Neuron (in vitro differentiated cells): ENCODE data around the gene RAB22A.
"Not testable (repeated sequence)": the region's sequence is repeated elsewhere in the genome, so short reads cannot be mapped to it uniquely, and the experiment has no call there.

ENCODE experiments used
- H2AFZ ChIP-seq: one replicate; pipeline ENCODE4 v1.6.1; 2013; ENCODE audit warnings: low read depth, mild to moderate bottlenecking, inconsistent platforms, low read length, moderate library complexity
- H3K27me3 ChIP-seq: one replicate; pipeline ENCODE4 v1.6.1; 2013; ENCODE audit warnings: low read length; ENCODE audit not compliant: insufficient read depth
- H3K36me3 ChIP-seq: one replicate; pipeline ENCODE4 v1.6.1; 2013; ENCODE audit warnings: low read length; ENCODE audit not compliant: insufficient read depth
- H3K4me1 ChIP-seq: one replicate; pipeline ENCODE4 v1.6.1; 2013; ENCODE audit warnings: low read length; ENCODE audit not compliant: insufficient read depth
- H3K4me3 ChIP-seq: 2 replicates; pipeline ENCODE4 v1.5.1; 2013; ENCODE audit warnings: mild to moderate bottlenecking, low read length, moderate library complexity
- H3K9me3 ChIP-seq: one replicate; pipeline ENCODE4 v1.6.1; 2013; ENCODE audit warnings: low read length

Gene RAB22A

DNA sequence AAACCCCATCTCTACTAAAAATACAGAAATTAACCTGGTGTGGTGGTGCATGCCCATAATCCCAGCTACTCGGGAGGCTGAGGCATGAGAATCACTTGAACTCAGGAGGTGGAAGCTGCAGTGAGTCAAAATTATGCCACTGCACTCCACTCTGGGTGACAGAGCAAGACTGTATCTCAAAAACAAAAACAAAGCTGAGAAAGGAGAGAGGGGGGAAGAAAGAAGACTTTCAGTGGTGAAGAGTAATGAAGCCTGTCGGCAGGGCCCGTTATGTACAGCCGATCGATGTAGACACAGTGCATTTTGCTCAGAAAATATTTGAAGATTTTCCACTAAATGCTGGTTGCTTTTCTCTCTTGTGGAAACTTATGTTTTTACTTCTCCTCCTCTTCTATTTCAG, 93.3 kb downstream of the RAB22A start:
- Histone ChIP-seq H3K4me1 (no peaks in the 10 kb centered on the region), H3K4me3 (no peak overlapping the region), H3K9me3 (peaks cover 4% of the 10 kb centered on the region), H2AFZ (no peak overlapping the region), H3K36me3 (peaks cover under 1% of the 10 kb centered on the region), H3K27me3 (no peaks in the 10 kb centered on the region)

DNA sequence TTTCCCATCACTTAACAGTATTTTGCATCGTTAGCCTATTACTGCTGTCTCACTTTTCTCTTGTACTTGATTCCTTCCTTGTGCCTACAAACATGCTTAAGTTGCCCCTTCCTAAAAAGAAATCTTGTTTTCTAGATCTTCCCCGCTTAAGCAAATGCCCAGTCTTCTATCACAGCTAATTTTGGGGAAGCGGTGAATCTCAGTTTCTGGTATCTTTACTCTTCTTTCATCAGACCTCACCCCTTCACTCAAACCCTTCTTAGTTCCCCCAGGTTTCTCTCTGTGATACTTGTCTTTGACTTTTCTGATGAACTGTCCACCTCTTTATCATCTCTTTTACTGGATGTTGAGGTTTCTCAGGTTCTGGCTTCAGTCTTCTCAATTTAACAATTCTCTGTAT, 93.8 kb downstream of the RAB22A start:
- peaks cover 4% of the 10 kb centered on the region for H3K9me3 ChIP-seq
- no peak overlapping the region for H2AFZ ChIP-seq
- H3K4me1 ChIP-seq: no peaks in the 10 kb centered on the region
- H3K27me3 ChIP-seq: no peaks in the 10 kb centered on the region
- H3K4me3 ChIP-seq: no peak overlapping the region
- no peaks in the 10 kb centered on the region for H3K36me3 ChIP-seq

GRCh38 chr20:58405504-58406291, 96.2 kb downstream of the RAB22A start:
- H3K27me3 ChIP-seq: no peaks in the 10 kb centered on the region
- no peaks in the 10 kb centered on the region for H3K9me3 ChIP-seq
- peaks cover 3% of the 10 kb centered on the region for H3K4me1 ChIP-seq
- H3K4me3 ChIP-seq: no peak overlapping the region
- H3K36me3 ChIP-seq: no peaks in the 10 kb centered on the region
- no peak overlapping the region for H2AFZ ChIP-seq

- H3K4me3 ChIP-seq: no peak overlapping the region
- peaks cover 3% of the 10 kb centered on the region for H3K4me1 ChIP-seq
- no peaks in the 10 kb centered on the region for H3K9me3 ChIP-seq
- no peaks in the 10 kb centered on the region for H3K36me3 ChIP-seq
- no peaks in the 10 kb centered on the region for H3K27me3 ChIP-seq
- H2AFZ ChIP-seq: no peak overlapping the region
These were observed 97.0 kb downstream of the RAB22A start for GRCh38 chr20:58406422-58407001.

GRCh38 chr20:58407201-58407873, 97.8 kb downstream of the RAB22A start:
- Histone ChIP-seq H2AFZ (no peak overlapping the region), H3K4me3 (no peak overlapping the region), H3K9me3 (no peaks in the 10 kb centered on the region), H3K36me3 (no peaks in the 10 kb centered on the region), H3K27me3 (no peaks in the 10 kb centered on the region), H3K4me1 (peaks cover 3% of the 10 kb centered on the region)

DNA sequence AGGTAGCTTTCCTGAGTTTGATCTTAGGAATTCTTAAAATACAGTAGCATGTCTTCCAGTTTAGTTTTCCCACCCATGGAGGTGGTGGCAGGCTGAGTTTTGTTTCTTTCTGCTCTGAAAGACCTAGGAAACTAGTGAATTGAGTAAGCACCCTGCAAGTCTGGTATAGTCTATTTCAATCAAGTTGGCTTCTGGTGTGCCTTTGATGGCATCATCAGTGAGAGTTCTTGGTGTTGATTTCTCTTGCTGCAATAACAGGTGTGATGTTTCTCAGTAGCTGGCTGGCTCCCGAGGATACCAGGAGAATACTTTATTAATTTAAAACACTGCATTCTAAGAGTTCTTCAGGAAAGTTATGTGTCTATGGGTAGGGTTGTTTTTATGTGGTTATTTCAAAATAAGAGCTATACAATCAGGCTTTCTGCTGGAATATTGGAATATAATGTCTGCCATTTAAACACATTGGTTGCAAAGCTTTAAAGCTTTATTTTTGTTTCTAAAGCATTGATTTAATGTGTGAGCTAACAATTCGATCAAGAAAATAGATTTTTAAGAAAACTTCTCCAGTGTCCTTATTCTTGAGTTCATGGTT, 98.5 kb downstream of the RAB22A start:
- Histone ChIP-seq H3K4me1 (peaks cover 3% of the 10 kb centered on the region), H3K9me3 (no peaks in the 10 kb centered on the region), H3K27me3 (no peaks in the 10 kb centered on the region), H2AFZ (no peak overlapping the region), H3K4me3 (no peak overlapping the region), H3K36me3 (no peaks in the 10 kb centered on the region)

DNA sequence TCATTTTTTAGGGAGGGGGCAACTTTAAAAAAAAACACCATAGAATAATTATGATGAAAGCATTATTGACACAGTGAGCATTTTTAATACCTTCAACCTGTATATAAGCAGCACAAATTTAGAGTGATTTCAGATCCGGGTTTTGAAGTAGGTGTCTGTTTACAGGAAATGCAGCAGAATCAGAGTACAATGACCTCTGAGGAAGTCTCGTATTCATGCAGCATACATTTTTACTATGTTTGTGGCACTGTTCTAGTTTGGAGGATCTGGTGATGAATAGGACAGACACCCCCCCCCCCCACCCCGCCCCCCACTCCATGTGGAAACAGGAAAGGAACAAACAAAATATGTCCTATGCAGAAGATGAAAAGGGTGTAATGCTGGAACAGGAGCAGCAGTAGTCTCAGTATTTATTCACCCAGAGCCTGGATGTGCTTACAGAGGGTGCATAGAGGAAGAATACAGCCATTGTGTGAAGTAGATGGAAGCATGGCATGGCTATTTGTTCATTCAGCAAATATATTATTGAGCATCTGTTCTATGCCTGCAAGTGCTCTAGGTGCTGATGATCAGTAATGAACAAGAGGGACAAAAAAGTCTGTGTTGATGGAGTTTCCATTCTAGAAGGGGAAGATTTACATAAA, 99.2 kb downstream of the RAB22A start:
- H3K4me1 ChIP-seq: peaks cover 3% of the 10 kb centered on the region
- H3K27me3 ChIP-seq: no peaks in the 10 kb centered on the region
- no peak overlapping the region for H2AFZ ChIP-seq
- no peaks in the 10 kb centered on the region for H3K36me3 ChIP-seq
- H3K4me3 ChIP-seq: no peak overlapping the region
- no peaks in the 10 kb centered on the region for H3K9me3 ChIP-seq

- not testable (repeated sequence) for H3K4me1 ChIP-seq, H3K4me3 ChIP-seq, H2AFZ ChIP-seq, H3K27me3 ChIP-seq, H3K9me3 ChIP-seq
- peaks cover 14% of the 10 kb centered on the region for H3K36me3 ChIP-seq
These were observed 104.7 kb downstream of the RAB22A start for GRCh38 chr20:58414216-58414615.

GRCh38 chr20:58414786-58415185, 105.3 kb downstream of the RAB22A start:
- H3K27me3 ChIP-seq, H3K4me1 ChIP-seq: not testable (repeated sequence)
- H3K36me3 ChIP-seq: peaks cover 19% of the 10 kb centered on the region

GRCh38 chr20:58416057-58416456, 106.5 kb downstream of the RAB22A start:
- H3K9me3 ChIP-seq: peaks cover 4% of the 10 kb centered on the region

More at GRCh38 chr20:58414786-58415185, 105.3 kb downstream of the RAB22A start:
- H3K4me3 ChIP-seq, H2AFZ ChIP-seq, H3K9me3 ChIP-seq: not testable (repeated sequence)

DNA sequence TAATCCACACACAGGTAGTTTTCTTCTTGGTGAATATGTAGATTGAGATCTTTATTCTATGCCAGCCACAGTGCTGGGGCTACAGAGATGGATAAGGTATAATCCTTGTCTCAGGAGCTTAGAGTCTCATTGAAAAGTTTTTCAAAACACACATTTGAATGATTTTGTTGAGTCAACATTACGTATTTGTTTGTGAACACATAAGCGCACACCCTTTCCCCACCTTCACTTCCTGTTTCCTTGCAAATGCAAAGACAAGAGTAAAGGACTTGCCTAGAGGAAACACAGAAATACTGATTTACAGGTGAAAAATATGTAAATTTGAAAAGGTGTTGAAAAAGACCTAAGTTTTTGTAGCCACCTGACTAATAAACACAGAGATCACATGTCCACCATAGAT, 107.3 kb downstream of the RAB22A start:
- Histone ChIP-seq H3K9me3 (peaks cover 4% of the 10 kb centered on the region), H3K36me3 (peaks cover 35% of the 10 kb centered on the region), H2AFZ (no peak overlapping the region), H3K4me3 (no peak overlapping the region), H3K4me1 (no peaks in the 10 kb centered on the region), H3K27me3 (no peaks in the 10 kb centered on the region)

More at GRCh38 chr20:58416057-58416456, 106.5 kb downstream of the RAB22A start:
- Histone ChIP-seq H3K4me3 (no peak overlapping the region), H3K36me3 (peaks cover 29% of the 10 kb centered on the region), H3K27me3 (no peaks in the 10 kb centered on the region), H2AFZ (no peak overlapping the region), H3K4me1 (no peaks in the 10 kb centered on the region)
